Bronchial epithelial cell (primary cell): Measurements from ENCODE around the gene AP1B1. TPM values are rescaled to one million over a fixed set of nuclear protein-coding genes. Genes with fewer than 3 reads are reported as not detected.
"Not testable (repeated sequence)": the region's sequence is repeated elsewhere in the genome, so short reads cannot be mapped to it uniquely, and the experiment has no call there.

Experiments used
- DNase-seq: peaks from one replicate; pipeline ENCODE4 v3.0.0-alpha.2; 2010; ENCODE audit warnings: low read depth
- FAIRE-seq: peaks from 2 replicates; lab custom pipeline; 2011; peaks lifted over from hg19 to GRCh38; lab: Jason Lieb, UNC
- H3K27me3 ChIP-seq: 2 replicates; pipeline ENCODE4 v1.5.1; 2011; ENCODE audit warnings: low read length; ENCODE audit not compliant: control insufficient read depth, insufficient read depth
- H3K36me3 ChIP-seq: 2 replicates; pipeline ENCODE4 v1.5.1; 2011; ENCODE audit warnings: low read length; ENCODE audit not compliant: control insufficient read depth, insufficient read depth
- H3K4me3 ChIP-seq: 2 replicates; pipeline ENCODE4 v1.5.1; 2011; ENCODE audit warnings: mild to moderate bottlenecking, low read depth, low read length, control low read depth
- CTCF ChIP-seq: IDR thresholded peaks from 2 replicates; pipeline ENCODE4 v1.5.1; 2011; ENCODE audit warnings: mild to moderate bottlenecking, moderate library complexity, low read length, control low read depth, inconsistent platforms; ENCODE audit not compliant: insufficient read depth, severe bottlenecking
- total RNA-seq: library from RNA; depleted of rRNA; stranded (reverse); fragments of >200 nt; gene quantifications from 2 replicates; pipeline ENCODE4 v1.2.1, GENCODE V29; 2014

The AP1B1 gene
- total RNA-seq, 1 donor from 2014 or later: 44.8 TPM

DNA sequence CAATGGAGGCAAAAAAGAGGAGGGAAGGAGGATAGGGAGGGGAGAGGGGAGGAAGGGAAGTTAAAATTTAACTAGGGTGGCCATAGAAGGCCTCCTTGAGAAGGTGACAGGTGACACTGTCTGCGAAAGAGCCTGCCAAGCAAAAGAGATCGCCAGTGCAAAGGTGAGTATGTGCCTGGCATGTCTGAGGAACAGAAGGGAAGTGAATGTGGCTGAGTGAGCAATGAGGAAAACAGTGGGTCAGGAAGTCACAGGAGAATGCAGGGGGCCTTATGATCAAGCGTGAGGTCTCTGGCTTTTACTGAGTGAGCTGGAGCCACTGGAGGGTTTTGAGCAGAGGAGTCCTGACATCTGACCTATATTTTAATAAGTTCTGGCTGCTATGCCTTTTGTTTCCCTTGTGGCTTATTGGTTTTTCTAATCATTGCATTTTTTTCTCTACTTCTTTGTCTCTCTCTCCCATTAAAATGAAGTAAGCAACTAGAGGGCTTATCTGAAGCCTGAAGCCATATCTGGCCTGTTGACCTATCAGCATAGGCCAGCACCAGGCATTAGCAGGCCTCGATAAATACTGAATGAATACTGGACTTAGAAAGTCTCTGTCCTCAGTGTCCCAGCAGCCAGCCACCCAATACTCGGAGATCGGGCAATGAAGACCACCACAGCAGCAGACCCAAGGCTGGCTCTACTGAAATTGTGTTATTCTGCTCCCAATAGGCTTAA is 5.6 kb downstream of the AP1B1 start:
- DNase-seq: no peak
- Histone ChIP-seq H3K4me3 (no peak overlapping the region), H3K27me3 (no peaks in the 10 kb centered on the region), H3K36me3 (peaks cover 3% of the 10 kb centered on the region)
- FAIRE-seq: no peak
- no peak for TF ChIP-seq CTCF

GRCh38 chr22:29380856-29381255 is 7.5 kb downstream of the AP1B1 start:
- H3K36me3 ChIP-seq: peaks cover 3% of the 10 kb centered on the region
- H3K27me3 ChIP-seq: no peaks in the 10 kb centered on the region
- no peak for TF ChIP-seq CTCF
- no peak for DNase-seq
- no peak for FAIRE-seq
- no peak overlapping the region for H3K4me3 ChIP-seq

- Histone ChIP-seq H3K4me3 (no peak overlapping the region), H3K27me3 (no peaks in the 10 kb centered on the region), H3K36me3 (peaks cover 3% of the 10 kb centered on the region)
- DNase-seq (peak; percentile 88), FAIRE-seq (peak; percentile 52)
- TF ChIP-seq CTCF: no peak
Measured at GRCh38 chr22:29380032-29380781, 8.2 kb downstream of the AP1B1 start.

DNA sequence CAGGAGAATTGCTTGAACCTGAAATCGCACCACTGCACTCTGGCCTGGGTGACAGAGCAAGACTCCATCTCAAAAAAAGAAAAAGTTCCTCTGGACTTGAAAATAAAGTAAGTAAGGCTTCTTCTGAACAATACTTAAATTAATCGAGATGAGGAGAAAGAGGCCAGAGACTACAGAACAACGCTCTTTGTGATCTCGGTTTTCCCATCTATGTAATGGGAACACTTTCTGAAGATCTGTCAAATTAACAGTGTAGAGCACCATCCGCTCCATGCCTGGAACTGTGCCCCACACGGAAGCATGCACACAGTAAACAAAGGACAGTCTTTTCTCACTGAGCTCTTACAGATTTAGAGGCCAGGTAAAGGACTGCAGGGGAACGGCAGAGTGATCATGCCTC is 9.1 kb downstream of the AP1B1 start:
- DNase-seq: no peak
- H3K27me3 ChIP-seq: no peaks in the 10 kb centered on the region
- peaks cover 3% of the 10 kb centered on the region for H3K36me3 ChIP-seq
- no peak for TF ChIP-seq CTCF
- no peak for FAIRE-seq
- H3K4me3 ChIP-seq: no peak overlapping the region

GRCh38 chr22:29377979-29378378 is 10.4 kb downstream of the AP1B1 start:
- H3K4me3 ChIP-seq: no peak overlapping the region
- no peaks in the 10 kb centered on the region for H3K27me3 ChIP-seq
- DNase-seq (peak; percentile 89), FAIRE-seq (peak; percentile 32)
- H3K36me3 ChIP-seq: no peaks in the 10 kb centered on the region
- no peak for TF ChIP-seq CTCF

DNA sequence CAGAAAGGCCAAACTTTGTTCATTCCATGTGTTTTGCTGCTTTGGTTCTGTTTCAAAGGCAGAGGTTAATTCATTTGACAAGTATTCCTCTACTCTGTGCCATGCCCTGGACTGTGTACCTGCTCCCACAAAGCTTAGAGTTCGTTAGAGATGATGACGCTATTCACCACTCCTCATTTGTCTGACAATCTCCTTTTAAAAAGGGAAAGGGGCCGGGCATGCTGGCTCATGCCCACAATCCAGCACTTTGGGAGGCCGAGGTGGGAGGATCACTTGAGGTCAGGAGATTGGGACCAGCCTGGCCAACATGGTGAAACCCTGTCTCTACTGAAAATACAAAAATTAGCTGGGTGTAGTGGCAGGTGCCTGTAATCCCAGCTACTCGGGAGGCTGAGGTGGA is 11.7 kb downstream of the AP1B1 start:
- FAIRE-seq, H3K27me3 ChIP-seq, H3K4me3 ChIP-seq, H3K36me3 ChIP-seq: not testable (repeated sequence)
- peak; percentile 67 for DNase-seq
